ENCODE measurements around the gene KIF22. TPM values are rescaled to one million over a fixed set of nuclear protein-coding genes. Genes with fewer than 3 reads are reported as not detected.

The KIF22 gene
- total and polyA plus RNA-seq, 9 of the 15 experiments (the other 6 are each of a cell fraction or from before 2014, with no cell fraction given) = 8.7 to 232 (median 131) TPM

DNA sequence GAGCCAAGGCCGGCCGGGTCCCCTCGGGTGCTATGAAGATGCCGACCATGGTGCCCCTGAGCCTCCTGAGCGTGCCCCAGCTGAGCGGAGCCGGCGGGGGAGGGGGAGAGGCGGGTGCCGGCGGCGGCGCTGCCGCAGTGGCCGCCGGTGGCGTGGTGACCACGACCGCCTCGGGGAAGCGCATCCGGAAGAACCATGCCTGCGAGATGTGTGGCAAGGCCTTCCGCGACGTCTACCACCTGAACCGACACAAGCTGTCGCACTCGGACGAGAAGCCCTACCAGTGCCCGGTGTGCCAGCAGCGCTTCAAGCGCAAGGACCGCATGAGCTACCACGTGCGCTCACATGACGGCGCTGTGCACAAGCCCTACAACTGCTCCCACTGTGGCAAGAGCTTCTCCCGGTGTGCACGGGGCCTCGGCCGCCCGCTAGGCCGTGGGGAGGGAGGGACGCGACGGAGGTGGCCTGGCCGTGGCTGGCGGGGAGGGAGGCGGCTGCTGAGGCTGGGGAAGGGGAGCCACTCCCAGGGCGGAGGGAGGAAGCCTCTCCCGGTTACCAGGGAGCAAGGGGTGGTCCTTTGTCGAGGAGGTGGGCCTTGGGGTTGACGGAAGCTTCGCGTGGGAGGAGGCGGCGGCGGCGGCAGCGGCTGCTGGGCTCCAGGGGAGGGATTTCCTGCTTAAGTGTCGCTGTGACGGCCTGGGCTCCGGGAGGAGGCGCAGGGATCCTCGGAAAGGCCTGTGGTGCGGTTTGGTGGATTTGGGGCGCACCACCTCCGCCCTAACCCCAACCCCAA is 17.1 kb downstream of the KIF22 start (continued):
- TF ChIP-seq, protein P1, sequence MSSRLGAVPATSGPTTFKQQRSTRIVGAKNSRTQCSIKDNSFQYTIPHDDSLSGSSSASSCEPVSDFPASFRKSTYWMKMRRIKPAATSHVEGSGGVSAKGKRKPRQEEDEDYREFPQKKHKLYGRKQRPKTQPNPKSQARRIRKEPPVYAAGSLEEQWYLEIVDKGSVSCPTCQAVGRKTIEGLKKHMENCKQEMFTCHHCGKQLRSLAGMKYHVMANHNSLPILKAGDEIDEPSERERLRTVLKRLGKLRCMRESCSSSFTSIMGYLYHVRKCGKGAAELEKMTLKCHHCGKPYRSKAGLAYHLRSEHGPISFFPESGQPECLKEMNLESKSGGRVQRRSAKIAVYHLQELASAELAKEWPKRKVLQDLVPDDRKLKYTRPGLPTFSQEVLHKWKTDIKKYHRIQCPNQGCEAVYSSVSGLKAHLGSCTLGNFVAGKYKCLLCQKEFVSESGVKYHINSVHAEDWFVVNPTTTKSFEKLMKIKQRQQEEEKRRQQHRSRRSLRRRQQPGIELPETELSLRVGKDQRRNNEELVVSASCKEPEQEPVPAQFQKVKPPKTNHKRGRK (tag; IDR thresholded peaks at IDR 0.05) = no peak
- TF ChIP-seq RAD21 (CRISPR knock-in tag; conservative IDR thresholded peaks at IDR 0.05 in 1 of 2, IDR thresholded peaks at IDR 0.05 in 1 of 2) (peak; percentile 47 to 48), RBFOX2 (IDR thresholded peaks at IDR 0.05; ENCODE audit: low read depth, low read length) (peak; percentile 93), EGR1 (conservative IDR thresholded peaks at IDR 0.05) (peak; percentile 98), ETV1 (tag; conservative IDR thresholded peaks at IDR 0.05; ENCODE audit: low read depth) (no peak), TAF7 (tag; IDR thresholded peaks at IDR 0.05) (peak; percentile 32; the same call in 1 of the 2 replicates), ZNF77 (CRISPR knock-in tag; IDR thresholded peaks at IDR 0.05) (no peak), CEBPB (tag; IDR thresholded peaks at IDR 0.05) (peak; percentile 11; the same call in 1 of the 2 replicates), PCBP2 (IDR thresholded peaks at IDR 0.05; ENCODE audit: low read depth, low read length, poor library complexity, severe bottlenecking) (no peak), RBM25 (IDR thresholded peaks at IDR 0.05; ENCODE audit: low read depth, low read length, severe bottlenecking) (no peak), MCM2 (IDR thresholded peaks at IDR 0.05; ENCODE audit: low read depth) (no peak)
- TF ChIP-seq, protein P2, sequence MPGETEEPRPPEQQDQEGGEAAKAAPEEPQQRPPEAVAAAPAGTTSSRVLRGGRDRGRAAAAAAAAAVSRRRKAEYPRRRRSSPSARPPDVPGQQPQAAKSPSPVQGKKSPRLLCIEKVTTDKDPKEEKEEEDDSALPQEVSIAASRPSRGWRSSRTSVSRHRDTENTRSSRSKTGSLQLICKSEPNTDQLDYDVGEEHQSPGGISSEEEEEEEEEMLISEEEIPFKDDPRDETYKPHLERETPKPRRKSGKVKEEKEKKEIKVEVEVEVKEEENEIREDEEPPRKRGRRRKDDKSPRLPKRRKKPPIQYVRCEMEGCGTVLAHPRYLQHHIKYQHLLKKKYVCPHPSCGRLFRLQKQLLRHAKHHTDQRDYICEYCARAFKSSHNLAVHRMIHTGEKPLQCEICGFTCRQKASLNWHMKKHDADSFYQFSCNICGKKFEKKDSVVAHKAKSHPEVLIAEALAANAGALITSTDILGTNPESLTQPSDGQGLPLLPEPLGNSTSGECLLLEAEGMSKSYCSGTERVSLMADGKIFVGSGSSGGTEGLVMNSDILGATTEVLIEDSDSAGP (CRISPR knock-in tag; IDR thresholded peaks at IDR 0.05) = peak; percentile 53; the same call in 1 of the 2 replicates
- TF ChIP-seq, protein P3, sequence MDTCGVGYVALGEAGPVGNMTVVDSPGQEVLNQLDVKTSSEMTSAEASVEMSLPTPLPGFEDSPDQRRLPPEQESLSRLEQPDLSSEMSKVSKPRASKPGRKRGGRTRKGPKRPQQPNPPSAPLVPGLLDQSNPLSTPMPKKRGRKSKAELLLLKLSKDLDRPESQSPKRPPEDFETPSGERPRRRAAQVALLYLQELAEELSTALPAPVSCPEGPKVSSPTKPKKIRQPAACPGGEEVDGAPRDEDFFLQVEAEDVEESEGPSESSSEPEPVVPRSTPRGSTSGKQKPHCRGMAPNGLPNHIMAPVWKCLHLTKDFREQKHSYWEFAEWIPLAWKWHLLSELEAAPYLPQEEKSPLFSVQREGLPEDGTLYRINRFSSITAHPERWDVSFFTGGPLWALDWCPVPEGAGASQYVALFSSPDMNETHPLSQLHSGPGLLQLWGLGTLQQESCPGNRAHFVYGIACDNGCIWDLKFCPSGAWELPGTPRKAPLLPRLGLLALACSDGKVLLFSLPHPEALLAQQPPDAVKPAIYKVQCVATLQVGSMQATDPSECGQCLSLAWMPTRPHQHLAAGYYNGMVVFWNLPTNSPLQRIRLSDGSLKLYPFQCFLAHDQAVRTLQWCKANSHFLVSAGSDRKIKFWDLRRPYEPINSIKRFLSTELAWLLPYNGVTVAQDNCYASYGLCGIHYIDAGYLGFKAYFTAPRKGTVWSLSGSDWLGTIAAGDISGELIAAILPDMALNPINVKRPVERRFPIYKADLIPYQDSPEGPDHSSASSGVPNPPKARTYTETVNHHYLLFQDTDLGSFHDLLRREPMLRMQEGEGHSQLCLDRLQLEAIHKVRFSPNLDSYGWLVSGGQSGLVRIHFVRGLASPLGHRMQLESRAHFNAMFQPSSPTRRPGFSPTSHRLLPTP (IDR thresholded peaks at IDR 0.05; ENCODE audit: borderline replicate concordance, extremely low read depth, insufficient read length) = no peak
- TF ChIP-seq, protein P4, sequence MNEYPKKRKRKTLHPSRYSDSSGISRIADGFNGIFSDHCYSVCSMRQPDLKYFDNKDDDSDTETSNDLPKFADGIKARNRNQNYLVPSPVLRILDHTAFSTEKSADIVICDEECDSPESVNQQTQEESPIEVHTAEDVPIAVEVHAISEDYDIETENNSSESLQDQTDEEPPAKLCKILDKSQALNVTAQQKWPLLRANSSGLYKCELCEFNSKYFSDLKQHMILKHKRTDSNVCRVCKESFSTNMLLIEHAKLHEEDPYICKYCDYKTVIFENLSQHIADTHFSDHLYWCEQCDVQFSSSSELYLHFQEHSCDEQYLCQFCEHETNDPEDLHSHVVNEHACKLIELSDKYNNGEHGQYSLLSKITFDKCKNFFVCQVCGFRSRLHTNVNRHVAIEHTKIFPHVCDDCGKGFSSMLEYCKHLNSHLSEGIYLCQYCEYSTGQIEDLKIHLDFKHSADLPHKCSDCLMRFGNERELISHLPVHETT (CRISPR knock-in tag; conservative IDR thresholded peaks at IDR 0.05 in 1 of 2, IDR thresholded peaks at IDR 0.05 in 1 of 2) = peak in 1 of 2 experiments; percentile 93; a peak in 2 of 4 replicates
- TF ChIP-seq, protein P5, sequence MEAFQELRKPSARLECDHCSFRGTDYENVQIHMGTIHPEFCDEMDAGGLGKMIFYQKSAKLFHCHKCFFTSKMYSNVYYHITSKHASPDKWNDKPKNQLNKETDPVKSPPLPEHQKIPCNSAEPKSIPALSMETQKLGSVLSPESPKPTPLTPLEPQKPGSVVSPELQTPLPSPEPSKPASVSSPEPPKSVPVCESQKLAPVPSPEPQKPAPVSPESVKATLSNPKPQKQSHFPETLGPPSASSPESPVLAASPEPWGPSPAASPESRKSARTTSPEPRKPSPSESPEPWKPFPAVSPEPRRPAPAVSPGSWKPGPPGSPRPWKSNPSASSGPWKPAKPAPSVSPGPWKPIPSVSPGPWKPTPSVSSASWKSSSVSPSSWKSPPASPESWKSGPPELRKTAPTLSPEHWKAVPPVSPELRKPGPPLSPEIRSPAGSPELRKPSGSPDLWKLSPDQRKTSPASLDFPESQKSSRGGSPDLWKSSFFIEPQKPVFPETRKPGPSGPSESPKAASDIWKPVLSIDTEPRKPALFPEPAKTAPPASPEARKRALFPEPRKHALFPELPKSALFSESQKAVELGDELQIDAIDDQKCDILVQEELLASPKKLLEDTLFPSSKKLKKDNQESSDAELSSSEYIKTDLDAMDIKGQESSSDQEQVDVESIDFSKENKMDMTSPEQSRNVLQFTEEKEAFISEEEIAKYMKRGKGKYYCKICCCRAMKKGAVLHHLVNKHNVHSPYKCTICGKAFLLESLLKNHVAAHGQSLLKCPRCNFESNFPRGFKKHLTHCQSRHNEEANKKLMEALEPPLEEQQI (IDR thresholded peaks at IDR 0.05) = no peak

All from K562 (cell line).